Tibial artery (tissue), 4 donors: ENCODE results near the gene TRPM4.

ENCODE experiments used
- DNase-seq, 2 donors: peaks; one replicate each; pipeline ENCODE4 v3.0.0-alpha.2; 2019
- H3K27ac ChIP-seq, 2 donors: fragments of 200-600 bp; sonication (generic) in 1 of 2; 1 replicate in 1 of 2; 2 replicates in 1 of 2; pipeline ENCODE4 v1.5.1; 2018 to 2019; ENCODE audit warnings: mild to moderate bottlenecking in 1 of 2
- H3K27me3 ChIP-seq, 2 donors: fragments of 200-600 bp; sonication (generic) in 1 of 2; one replicate each; pipeline versions ENCODE4 v1.5.1 to v1.6.0; 2016 to 2019
- H3K36me3 ChIP-seq, 3 donors: fragments of 200-600 bp; sonication (generic) in 2 of 3; one replicate each; pipeline ENCODE4 v1.5.1; 2016 to 2019; ENCODE audit warnings: mild to moderate bottlenecking in 2 of 3
- H3K4me1 ChIP-seq, 4 donors: fragments of 200-600 bp; sonication (generic) in 2 of 4; 1 replicate in 3 of 4; 2 replicates in 1 of 4; pipeline ENCODE4 v1.5.1; 2016 to 2019
- H3K4me3 ChIP-seq, 2 donors: fragments of 200-600 bp; sonication (generic) in 1 of 2; 1 replicate in 1 of 2; 2 replicates in 1 of 2; pipeline ENCODE4 v1.5.1; 2018 to 2019; ENCODE audit warnings: mild to moderate bottlenecking in 2 of 2
- H3K9me3 ChIP-seq, 3 donors: fragments of 200-600 bp; sonication (generic) in 1 of 3; one replicate each; pipeline ENCODE4 v1.5.1; 2016 to 2019
- CTCF ChIP-seq, 2 experiments: fragments of 200-600 bp in 1 of 2; fragments of 450-650 bp in 1 of 2; IDR thresholded peaks; one replicate each; pipeline ENCODE4 v1.5.1; 2017 to 2019; ENCODE audit warnings: antibody characterized with exemption in 2 of 2, mild to moderate bottlenecking in 1 of 2, moderate library complexity in 1 of 2
- intact Hi-C: fragments of 100-400 bp; cut with DNase I; formaldehyde crosslinking; loops from one replicate; pipeline ENCODE4 v1.15.0; 2023; ENCODE audit warnings: low total_unique reads

Gene TRPM4

GRCh38 chr19:49243129-49243528 is 85.5 kb downstream of the TRPM4 start:
- H3K36me3 ChIP-seq: peaks cover 0 to 5% (median 0%) of the 10 kb centered on the region in 3 donors
- TF ChIP-seq CTCF (IDR thresholded peaks at IDR 0.05): no peak
- no peak overlapping the region for H3K27ac ChIP-seq
- H3K4me3 ChIP-seq: no peak overlapping the region
- DNase-seq: no peak
- intact Hi-C loops: no loop called here
- H3K4me1 ChIP-seq: no peaks in the 10 kb centered on the region
- H3K9me3 ChIP-seq: no peaks in the 10 kb centered on the region
- H3K27me3 ChIP-seq: no peaks in the 10 kb centered on the region

DNA sequence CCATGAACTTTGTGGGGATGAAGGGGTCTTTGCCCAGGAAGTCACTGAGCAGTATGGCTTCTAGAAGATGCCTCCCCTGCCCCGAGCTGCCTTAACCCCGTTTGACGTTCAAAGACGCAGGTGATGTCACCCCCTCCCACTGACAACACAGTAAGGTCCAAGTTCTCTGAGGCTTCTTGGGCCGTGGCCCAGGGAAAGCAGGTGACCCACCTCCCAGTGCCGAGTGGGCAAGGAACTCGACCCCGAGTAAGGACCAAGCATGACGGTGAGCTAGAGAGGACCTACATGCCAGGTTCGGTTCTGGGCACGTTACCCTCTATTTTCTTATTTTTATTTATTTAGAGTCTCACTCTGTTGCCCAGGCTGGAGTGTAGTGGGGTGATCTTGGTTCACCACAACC is 86.1 kb downstream of the TRPM4 start:
- no peak overlapping the region for H3K27ac ChIP-seq
- TF ChIP-seq CTCF (IDR thresholded peaks at IDR 0.05): no peak
- H3K27me3 ChIP-seq: no peaks in the 10 kb centered on the region
- intact Hi-C loops: no loop called here
- DNase-seq: no peak
- peaks cover 0 to 5% (median 0%) of the 10 kb centered on the region in 3 donors for H3K36me3 ChIP-seq
- H3K4me1 ChIP-seq: no peaks in the 10 kb centered on the region
- H3K4me3 ChIP-seq: no peak overlapping the region
- H3K9me3 ChIP-seq: no peaks in the 10 kb centered on the region

- no peak for DNase-seq
- Histone ChIP-seq H3K27ac (no peak overlapping the region), H3K9me3 (no peaks in the 10 kb centered on the region), H3K27me3 (no peaks in the 10 kb centered on the region), H3K4me1 (no peaks in the 10 kb centered on the region), H3K4me3 (no peak overlapping the region), H3K36me3 (peaks cover 0 to 5% (median 0%) of the 10 kb centered on the region in 3 donors)
- TF ChIP-seq CTCF (IDR thresholded peaks at IDR 0.05): no peak
- intact Hi-C loops: no loop called here
Measured at GRCh38 chr19:49244256-49244655, 86.7 kb downstream of the TRPM4 start.

GRCh38 chr19:49247676-49248075 is 90.1 kb downstream of the TRPM4 start:
- H3K27ac ChIP-seq: no peak overlapping the region
- intact Hi-C loops: no loop called here
- H3K27me3 ChIP-seq: no peaks in the 10 kb centered on the region
- DNase-seq: no peak
- H3K4me3 ChIP-seq: no peak overlapping the region
- no peaks in the 10 kb centered on the region for H3K4me1 ChIP-seq
- no peaks in the 10 kb centered on the region for H3K9me3 ChIP-seq
- peaks cover 0 to 5% (median 0%) of the 10 kb centered on the region in 3 donors for H3K36me3 ChIP-seq
- no peak for TF ChIP-seq CTCF (IDR thresholded peaks at IDR 0.05)

GRCh38 chr19:49249933-49250332 is 92.3 kb downstream of the TRPM4 start:
- Histone ChIP-seq H3K27ac (no peak overlapping the region), H3K9me3 (no peaks in the 10 kb centered on the region), H3K4me3 (no peak overlapping the region), H3K4me1 (no peaks in the 10 kb centered on the region), H3K36me3 (no peaks in the 10 kb centered on the region), H3K27me3 (no peaks in the 10 kb centered on the region)
- no peak for TF ChIP-seq CTCF (IDR thresholded peaks at IDR 0.05)
- intact Hi-C loops: no loop called here
- DNase-seq: no peak

DNA sequence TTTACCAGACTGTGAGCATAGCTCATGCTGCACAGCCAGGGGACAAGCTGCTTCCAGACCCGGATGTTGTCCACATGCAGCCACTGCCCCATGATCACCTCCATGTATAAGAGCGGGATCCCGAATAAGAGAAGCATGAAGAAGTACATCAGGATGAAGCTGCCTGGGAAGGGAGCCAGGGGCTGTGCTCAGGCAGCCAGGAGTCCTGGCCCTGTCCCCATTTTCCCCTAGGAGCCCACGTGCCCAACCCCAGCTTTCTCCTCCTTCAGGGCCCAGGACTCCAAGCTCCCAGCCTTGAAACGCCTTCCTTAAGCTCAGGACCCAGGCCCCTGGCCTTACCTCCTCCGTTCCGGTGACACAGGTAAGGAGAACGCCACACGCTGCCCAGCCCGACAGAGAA is 98.1 kb downstream of the TRPM4 start:
- TF ChIP-seq CTCF (IDR thresholded peaks at IDR 0.05): no peak
- intact Hi-C loops: no loop called here
- DNase-seq: no peak
- Histone ChIP-seq H3K36me3 (no peaks in the 10 kb centered on the region), H3K9me3 (peaks cover 3 to 22% (median 21%) of the 10 kb centered on the region in 3 donors), H3K27me3 (peaks cover 0 to 3% of the 10 kb centered on the region in 2 donors), H3K4me1 (no peaks in the 10 kb centered on the region), H3K27ac (no peak overlapping the region), H3K4me3 (no peak overlapping the region)
